GM23338 (cell line): ENCODE measurements around the gene TSBP1. TPM values are rescaled to one million over a fixed set of nuclear protein-coding genes. Genes with fewer than 3 reads are reported as not detected.

Experiments used
- ATAC-seq: fragments of 200-7000 bp; cut with Tn5 transposase; 3 replicates; pipeline ENCODE4 v1.9.1; 2020
- DNase-seq: peaks from one replicate; pipeline ENCODE4 v3.0.0-alpha.2; 2015; ENCODE audit warnings: low spot score
- H2AFZ ChIP-seq: fragments of 200-600 bp; sonication (generic); 2 replicates; pipeline ENCODE4 v1.8.0; 2016; ENCODE audit warnings: antibody characterized with exemption, mild to moderate bottlenecking, moderate library complexity
- H3F3A ChIP-seq: fragments of 200-600 bp; sonication (generic); replicated peaks from 2 replicates; pipeline ENCODE4 v1.8.0; 2017; ENCODE audit warnings: antibody characterized with exemption, mixed run types, low read depth
- H3K27ac ChIP-seq: fragments of 200-600 bp; sonication (generic); 2 replicates; pipeline ENCODE4 v1.6.1; 2016; ENCODE audit warnings: low read depth
- H3K27me3 ChIP-seq: fragments of 200-600 bp; sonication (generic); 2 replicates; pipeline ENCODE4 v1.8.0; 2016; ENCODE audit warnings: mild to moderate bottlenecking, mixed run types, moderate library complexity; ENCODE audit not compliant: insufficient read depth
- H3K36me3 ChIP-seq: fragments of 200-600 bp; sonication (generic); 2 replicates; pipeline ENCODE4 v1.8.0; 2016; ENCODE audit warnings: mild to moderate bottlenecking; ENCODE audit not compliant: insufficient read depth
- H3K4me1 ChIP-seq: fragments of 200-600 bp; sonication (generic); 2 replicates; pipeline ENCODE4 v1.8.0; 2016; ENCODE audit warnings: mild to moderate bottlenecking, moderate library complexity; ENCODE audit not compliant: insufficient read depth
- H3K4me2 ChIP-seq: fragments of 200-600 bp; sonication (generic); 2 replicates; pipeline ENCODE4 v1.7.1; 2017; ENCODE audit warnings: mixed run types
- H3K4me3 ChIP-seq: fragments of 200-600 bp; sonication (generic); 2 replicates; pipeline ENCODE4 v1.6.1; 2016; ENCODE audit warnings: mixed run types
- H3K79me2 ChIP-seq: fragments of 200-600 bp; sonication (generic); replicated peaks from 2 replicates; pipeline ENCODE4 v1.8.0; 2017; ENCODE audit warnings: mild to moderate bottlenecking; ENCODE audit not compliant: insufficient read depth
- H3K9me2 ChIP-seq: fragments of 200-600 bp; sonication (generic); 2 replicates; pipeline ENCODE4 v1.8.0; 2017; ENCODE audit not compliant: insufficient read depth
- H4K20me1 ChIP-seq: fragments of 200-600 bp; sonication (generic); replicated peaks from 2 replicates; pipeline ENCODE4 v1.8.0; 2017; ENCODE audit warnings: mild to moderate bottlenecking; ENCODE audit not compliant: insufficient read depth
- H3K27ac Mint-ChIP-seq: 2 replicates; pipeline ENCODE4 v1.8.0; 2020; ENCODE audit warnings: inconsistent platforms, mild to moderate bottlenecking, moderate library complexity, mixed read lengths
- H3K27me3 Mint-ChIP-seq: 3 replicates; pipeline ENCODE4 v1.8.0; 2022; ENCODE audit warnings: low read depth, mild to moderate bottlenecking, moderate library complexity, mixed read lengths, inconsistent platforms; ENCODE audit not compliant: insufficient read depth, poor library complexity
- H3K36me3 Mint-ChIP-seq: 3 replicates; pipeline ENCODE4 v1.8.0; 2021; ENCODE audit warnings: low read depth, mild to moderate bottlenecking, inconsistent platforms, moderate library complexity, mixed read lengths
- H3K4me1 Mint-ChIP-seq: 3 replicates; pipeline ENCODE4 v1.8.0; 2020; ENCODE audit warnings: mild to moderate bottlenecking, inconsistent platforms, mixed read lengths
- H3K4me3 Mint-ChIP-seq: 3 replicates; pipeline ENCODE4 v1.8.0; 2021; ENCODE audit warnings: moderate library complexity, mild to moderate bottlenecking, inconsistent platforms, mixed read lengths
- H3K9me3 Mint-ChIP-seq: 3 replicates; pipeline ENCODE4 v1.8.0; 2020; ENCODE audit warnings: moderate library complexity, mild to moderate bottlenecking, inconsistent platforms, mixed read lengths
- CTCF ChIP-seq, 2 experiments: fragments of 200-600 bp in 1 of 2; sonication (generic) in 1 of 2; conservative IDR thresholded peaks; 2 replicates each; pipeline versions ENCODE4 v1.5.1 to v1.6.1; 2016 to 2017; ENCODE audit warnings: antibody characterized with exemption in 2 of 2, low read depth in 2 of 2, mild to moderate bottlenecking in 2 of 2, moderate library complexity in 1 of 2
- ETS1 ChIP-seq: IDR thresholded peaks from 2 replicates; pipeline ENCODE4 v1.6.1; 2016; ENCODE audit warnings: antibody characterized with exemption
- EZH2phosphoT487 ChIP-seq: fragments of 200-600 bp; sonication (generic); IDR thresholded peaks from one replicate; pipeline ENCODE4 v1.8.1; 2018; ENCODE audit warnings: antibody characterized with exemption; ENCODE audit not compliant: unreplicated experiment
- JUNB ChIP-seq: IDR thresholded peaks from one replicate; pipeline ENCODE4 v1.6.1; 2016; ENCODE audit warnings: antibody characterized with exemption; ENCODE audit not compliant: unreplicated experiment
- NANOG ChIP-seq: IDR thresholded peaks from 2 replicates; pipeline ENCODE4 v1.6.1; 2016; ENCODE audit warnings: antibody characterized with exemption, borderline replicate concordance
- REST ChIP-seq: IDR thresholded peaks from one replicate; pipeline ENCODE4 v1.6.1; 2018; ENCODE audit warnings: antibody characterized with exemption; ENCODE audit not compliant: unreplicated experiment
- STAT1 ChIP-seq: IDR thresholded peaks from one replicate; pipeline ENCODE4 v1.6.1; 2016; ENCODE audit warnings: antibody characterized with exemption; ENCODE audit not compliant: unreplicated experiment
- ZNF114 ChIP-seq: fragments of 250-450 bp; sonication (Bioruptor Pico); IDR thresholded peaks from 2 replicates; pipeline ENCODE4 v1.5.0; 2020; ENCODE audit warnings: mild to moderate bottlenecking, moderate library complexity
- ZNF331 ChIP-seq: fragments of 250-450 bp; sonication (Bioruptor Pico); IDR thresholded peaks from 2 replicates; pipeline ENCODE4 v1.5.0; 2020; ENCODE audit warnings: low read depth, mild to moderate bottlenecking, moderate library complexity
- ZNF462 ChIP-seq: fragments of 250-450 bp; sonication (Bioruptor Pico); IDR thresholded peaks from 2 replicates; pipeline ENCODE4 v1.5.0; 2020; ENCODE audit warnings: mild to moderate bottlenecking, moderate library complexity
- polyA plus RNA-seq: library from polyadenylated mRNA; unstranded; fragments of >200 nt; fragmentation: Nextera tagmentation; extraction: Ambion mirVana; gene quantifications from 2 replicates; pipeline ENCODE4 v1.2.1, GENCODE V29; 2016
- total RNA-seq: library from RNA; depleted of rRNA; stranded (reverse); fragments of >200 nt; shearing (Covaris generic); gene quantifications from 2 replicates; pipeline ENCODE4 v1.2.3, GENCODE V29; 2014

The TSBP1 gene
- total and polyA plus RNA-seq, 2 experiments from 2014 or later, result 0.15 TPM; not detected in 1

- Histone ChIP-seq H3K36me3 (no peaks in the 10 kb centered on the region), H3K27ac (no peak overlapping the region), H3K9me2 (no peaks in the 10 kb centered on the region), H3F3A (no peaks in the 10 kb centered on the region), H4K20me1 (no peaks in the 10 kb centered on the region), H3K79me2 (no peaks in the 10 kb centered on the region), H2AFZ (no peak overlapping the region), H3K4me2 (no peak overlapping the region), H3K4me3 (no peak overlapping the region), H3K4me1 (no peaks in the 10 kb centered on the region), H3K27me3 (no peaks in the 10 kb centered on the region)
- no peak for TF ChIP-seq STAT1
- TF ChIP-seq ZNF331, result no peak
- TF ChIP-seq ZNF462 (CRISPR knock-in tag), result no peak
- TF ChIP-seq ZNF114 (CRISPR knock-in tag), result no peak
- TF ChIP-seq ETS1, result no peak
- no peak for TF ChIP-seq JUNB
- TF ChIP-seq EZH2phosphoT487, result no peak
- TF ChIP-seq NANOG, result no peak
- no peak for TF ChIP-seq REST
- TF ChIP-seq CTCF (conservative IDR thresholded peaks at IDR 0.05; ENCODE audit: low read depth in 2 of 2), result no peak
- no peaks in the 10 kb centered on the region for H3K4me1 Mint-ChIP-seq
- H3K27ac Mint-ChIP-seq, result no peak overlapping the region
- no peak overlapping the region for H3K4me3 Mint-ChIP-seq
- H3K27me3 Mint-ChIP-seq, result peaks cover 6% of the 10 kb centered on the region
- ATAC-seq (no peak), DNase-seq (no peak)
- H3K36me3 Mint-ChIP-seq, result no peaks in the 10 kb centered on the region
- no peaks in the 10 kb centered on the region; the same call in 2 of the 3 replicates for H3K9me3 Mint-ChIP-seq
These were observed 80.2 kb downstream of the TSBP1 start for GRCh38 chr6:32291543-32291942.
